ENCODE data around the gene DLG3.

DLG3 gene

DNA sequence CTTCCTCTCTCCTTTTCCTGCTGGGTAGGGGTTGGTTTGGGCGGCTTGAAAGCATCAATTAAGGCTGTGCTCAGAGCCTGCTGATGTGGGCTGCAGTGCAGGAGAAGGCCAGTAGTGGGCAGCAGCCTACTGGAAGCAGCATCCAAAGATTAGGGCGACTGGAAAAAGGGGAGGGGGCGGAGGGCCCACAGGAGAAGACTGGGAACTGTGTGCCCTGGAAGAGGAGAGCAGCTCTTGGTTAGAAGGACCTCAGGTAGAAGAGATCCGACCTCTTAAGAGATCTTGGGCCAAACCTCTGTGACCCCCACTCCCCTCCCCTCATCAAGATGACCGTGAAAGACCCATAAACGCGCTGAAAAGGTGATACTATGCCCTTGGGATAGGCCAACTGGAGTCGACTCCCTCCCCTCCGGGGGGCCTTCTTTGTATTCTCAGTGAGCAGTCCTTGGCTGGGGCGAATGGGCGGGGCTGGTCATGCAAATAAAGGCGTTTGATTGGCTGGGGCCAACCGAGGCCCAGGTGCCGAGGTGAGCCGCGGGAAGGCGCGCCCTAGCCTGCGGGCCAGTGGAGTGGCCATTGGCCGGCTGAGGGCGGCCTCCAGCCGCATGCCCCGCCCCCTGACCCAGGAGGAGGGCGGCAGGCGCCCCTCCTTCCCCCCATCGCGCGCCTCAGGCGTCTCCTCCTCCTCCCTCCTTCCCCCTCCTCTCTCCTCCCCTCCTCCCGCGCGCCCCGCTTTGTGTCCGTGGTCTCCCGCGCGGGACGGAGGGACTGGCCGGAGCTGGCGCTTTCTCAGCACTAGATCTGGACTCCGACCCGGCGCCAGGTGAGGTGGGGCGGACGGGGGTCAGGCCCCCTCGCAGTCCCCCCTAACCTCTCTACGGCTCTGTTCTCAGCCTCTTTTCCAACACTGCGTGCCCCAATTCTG is 10.1 kb downstream of the DLG3 start:
- Histone ChIP-seq H3K9ac (peak overlapping the region; percentile 83), H3K4me1 (ENCODE audit: low read depth, poor library complexity, severe bottlenecking) (peaks cover 37% of the 10 kb centered on the region), H3K4me3 (IDR thresholded peaks at IDR 0.05; ENCODE audit: insufficient read depth, low read depth, low read length) (no peak overlapping the region), H2AFZ (ENCODE audit: low read depth) (peak overlapping the region; percentile 49; the same call in 1 of the 2 replicates), H3K4me2 (peak overlapping the region; percentile 76; the same call in 1 of the 2 replicates), H3K79me2 (ENCODE audit: insufficient read depth, low read depth) (peaks cover 30% of the 10 kb centered on the region; the same call in 1 of the 2 replicates), H3K27me3 (ENCODE audit: insufficient read depth, low read depth) (no peaks in the 10 kb centered on the region), H4K20me1 (ENCODE audit: insufficient read depth) (no peaks in the 10 kb centered on the region), H3K36me3 (ENCODE audit: insufficient read depth) (no peaks in the 10 kb centered on the region), H3K27ac (peak overlapping the region; percentile 84)
- TF ChIP-seq, protein P1, sequence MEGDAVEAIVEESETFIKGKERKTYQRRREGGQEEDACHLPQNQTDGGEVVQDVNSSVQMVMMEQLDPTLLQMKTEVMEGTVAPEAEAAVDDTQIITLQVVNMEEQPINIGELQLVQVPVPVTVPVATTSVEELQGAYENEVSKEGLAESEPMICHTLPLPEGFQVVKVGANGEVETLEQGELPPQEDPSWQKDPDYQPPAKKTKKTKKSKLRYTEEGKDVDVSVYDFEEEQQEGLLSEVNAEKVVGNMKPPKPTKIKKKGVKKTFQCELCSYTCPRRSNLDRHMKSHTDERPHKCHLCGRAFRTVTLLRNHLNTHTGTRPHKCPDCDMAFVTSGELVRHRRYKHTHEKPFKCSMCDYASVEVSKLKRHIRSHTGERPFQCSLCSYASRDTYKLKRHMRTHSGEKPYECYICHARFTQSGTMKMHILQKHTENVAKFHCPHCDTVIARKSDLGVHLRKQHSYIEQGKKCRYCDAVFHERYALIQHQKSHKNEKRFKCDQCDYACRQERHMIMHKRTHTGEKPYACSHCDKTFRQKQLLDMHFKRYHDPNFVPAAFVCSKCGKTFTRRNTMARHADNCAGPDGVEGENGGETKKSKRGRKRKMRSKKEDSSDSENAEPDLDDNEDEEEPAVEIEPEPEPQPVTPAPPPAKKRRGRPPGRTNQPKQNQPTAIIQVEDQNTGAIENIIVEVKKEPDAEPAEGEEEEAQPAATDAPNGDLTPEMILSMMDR (conservative IDR thresholded peaks at IDR 0.05; ENCODE audit: low read depth, low read length) = peak; percentile 83

DNA sequence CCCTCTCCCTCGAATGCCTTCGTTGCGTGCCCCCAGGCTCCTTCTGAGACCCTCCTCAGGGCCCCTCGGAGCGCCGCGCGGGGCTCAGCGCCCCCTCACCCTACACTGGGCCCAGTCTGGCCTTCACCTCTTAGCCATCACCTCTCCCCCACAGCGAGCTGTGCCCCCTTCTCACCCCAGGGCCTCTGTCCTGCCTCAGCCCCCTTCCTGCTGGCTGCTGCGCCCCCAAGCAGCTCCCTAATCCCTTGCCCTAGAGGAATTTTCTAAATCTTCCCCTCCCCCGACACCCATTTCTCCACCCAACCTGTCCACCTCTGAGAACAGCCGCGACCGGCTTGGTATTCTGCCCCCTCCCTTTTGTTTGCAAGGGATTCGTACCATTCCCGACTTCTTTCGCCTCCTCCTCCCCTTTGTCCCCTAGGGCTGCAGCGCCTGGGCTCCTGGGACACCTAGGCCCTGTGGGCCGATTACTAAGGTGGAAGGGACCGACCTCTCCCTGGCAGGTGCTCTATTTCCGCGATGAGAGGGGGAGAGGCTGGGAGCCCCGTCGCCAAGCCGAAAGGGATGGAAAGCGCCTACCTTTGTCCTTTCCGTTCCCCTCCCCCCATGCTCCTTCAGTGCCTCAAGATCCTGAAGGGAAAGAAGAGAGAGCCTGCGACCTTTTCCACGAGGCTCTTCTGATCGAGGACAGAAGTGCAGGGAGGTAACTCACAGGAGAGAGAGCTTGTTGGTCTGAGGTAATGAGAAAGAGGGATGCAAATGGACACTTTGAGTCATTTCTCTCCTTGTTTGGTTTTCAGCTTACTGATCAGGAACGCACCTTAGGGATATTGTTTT is 10.9 kb downstream of the DLG3 start:
- peak overlapping the region; percentile 76 for H3K4me2 ChIP-seq
- H3K9ac ChIP-seq = peak overlapping the region; percentile 83
- peaks cover 30% of the 10 kb centered on the region; the same call in 1 of the 2 replicates for H3K79me2 ChIP-seq (ENCODE audit: insufficient read depth, low read depth)
- no peaks in the 10 kb centered on the region for H3K27me3 ChIP-seq (ENCODE audit: insufficient read depth, low read depth)
- no peak overlapping the region for H3K4me3 ChIP-seq (IDR thresholded peaks at IDR 0.05; ENCODE audit: insufficient read depth, low read depth, low read length)
- peak overlapping the region; percentile 49; the same call in 1 of the 2 replicates for H2AFZ ChIP-seq (ENCODE audit: low read depth)
- peaks cover 37% of the 10 kb centered on the region for H3K4me1 ChIP-seq (ENCODE audit: low read depth, poor library complexity, severe bottlenecking)
- no peaks in the 10 kb centered on the region for H3K36me3 ChIP-seq (ENCODE audit: insufficient read depth)
- TF ChIP-seq, protein P1 (conservative IDR thresholded peaks at IDR 0.05; ENCODE audit: low read depth, low read length) = no peak
- H4K20me1 ChIP-seq (ENCODE audit: insufficient read depth) = no peaks in the 10 kb centered on the region
- peak overlapping the region; percentile 84 for H3K27ac ChIP-seq

DNA sequence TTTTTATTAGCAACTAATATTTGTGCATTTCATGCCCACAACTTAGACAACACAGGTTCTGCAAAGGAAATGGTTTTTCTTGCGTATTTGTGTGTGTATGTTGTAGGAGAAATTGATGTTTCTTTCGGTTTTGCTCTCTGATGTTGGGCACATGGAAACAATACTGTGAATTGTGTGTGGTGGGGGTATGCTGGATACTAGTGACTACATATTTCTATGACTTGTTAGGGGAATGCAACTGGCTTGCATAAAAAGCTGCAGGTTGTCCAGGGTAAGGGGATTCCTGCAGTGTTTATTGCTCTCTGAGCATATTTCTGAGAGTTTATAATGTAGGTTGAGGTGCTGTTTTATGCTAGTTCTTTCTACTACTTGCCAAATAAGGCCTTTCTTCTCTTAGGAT is 11.6 kb downstream of the DLG3 start:
- Histone ChIP-seq H4K20me1 (ENCODE audit: insufficient read depth) (no peaks in the 10 kb centered on the region), H3K9ac (peak overlapping the region; percentile 83), H3K27me3 (ENCODE audit: insufficient read depth, low read depth) (no peaks in the 10 kb centered on the region), H3K4me3 (IDR thresholded peaks at IDR 0.05; ENCODE audit: insufficient read depth, low read depth, low read length) (no peak overlapping the region), H2AFZ (ENCODE audit: low read depth) (0 out of 2 replicates have a peak overlapping the region, but pooled peaks have one; percentile 49), H3K36me3 (ENCODE audit: insufficient read depth) (no peaks in the 10 kb centered on the region), H3K4me2 (peak overlapping the region; percentile 76), H3K27ac (peak overlapping the region; percentile 84), H3K4me1 (ENCODE audit: low read depth, poor library complexity, severe bottlenecking) (peaks cover 37% of the 10 kb centered on the region), H3K79me2 (ENCODE audit: insufficient read depth, low read depth) (peaks cover 30% of the 10 kb centered on the region; the same call in 1 of the 2 replicates)
- TF ChIP-seq, protein P1 (conservative IDR thresholded peaks at IDR 0.05; ENCODE audit: low read depth, low read length) = no peak

DNA sequence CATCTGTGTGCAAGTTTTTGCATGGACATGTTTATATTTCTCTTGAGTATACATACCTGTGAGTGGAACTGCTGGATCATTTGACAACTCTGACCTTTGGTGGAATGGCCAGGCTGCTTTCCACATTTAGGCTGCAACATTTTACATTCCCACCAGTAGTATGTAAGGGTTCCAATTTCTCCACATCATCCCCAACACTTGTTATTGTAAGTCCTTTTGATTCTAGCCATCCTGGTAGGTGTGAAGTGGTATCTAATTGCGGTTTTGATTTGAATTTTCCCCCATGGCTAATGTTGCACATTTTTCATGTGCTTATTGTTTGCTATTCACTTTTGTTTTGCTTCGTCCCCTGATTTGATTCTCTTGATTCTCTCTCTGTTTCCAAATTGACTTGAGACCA is 16.4 kb downstream of the DLG3 start:
- Histone ChIP-seq H3K36me3 (ENCODE audit: insufficient read depth) (no peaks in the 10 kb centered on the region), H3K4me3 (IDR thresholded peaks at IDR 0.05; ENCODE audit: insufficient read depth, low read depth, low read length) (no peak overlapping the region), H4K20me1 (ENCODE audit: insufficient read depth) (no peaks in the 10 kb centered on the region), H3K4me2 (no peak overlapping the region), H3K79me2 (ENCODE audit: insufficient read depth, low read depth) (peaks cover 29% of the 10 kb centered on the region; the same call in 1 of the 2 replicates), H3K27ac (no peak overlapping the region), H3K27me3 (ENCODE audit: insufficient read depth, low read depth) (no peaks in the 10 kb centered on the region), H3K9ac (no peak overlapping the region), H2AFZ (ENCODE audit: low read depth) (no peak overlapping the region), H3K4me1 (ENCODE audit: low read depth, poor library complexity, severe bottlenecking) (peaks cover 12% of the 10 kb centered on the region)
- TF ChIP-seq, protein P1 (conservative IDR thresholded peaks at IDR 0.05; ENCODE audit: low read depth, low read length) = no peak

Data from KMS-11 (cell line).